HCT116 (cell line): ENCODE data around the gene EPYC. TPM values are rescaled to one million over a fixed set of nuclear protein-coding genes. Genes with fewer than 3 reads are reported as not detected.
A peak's percentile ranks its signal among the peaks of the same experiment; 100 is the strongest.

Experiments
- ATAC-seq: fragments of 200-7000 bp; cut with Tn5 transposase; 2 replicates; pipeline ENCODE4 v1.9.1; 2020; ENCODE audit warnings: mild to moderate bottlenecking, moderate library complexity
- BruUV-seq: library from RNA; stranded (reverse); fragments of 400-500 nt; replicated peaks from 2 replicates; lab custom pipeline; 2021; lab: Mats Ljungman, UMichigan
- CTCF ChIA-PET: fragments of 300-600 bp; sonication (Branson Sonifier 250); formaldehyde crosslinking; loops from one replicate; lab custom pipeline; 2021; ENCODE audit warnings: antibody characterized with exemption; lab: Charles Lee
- POLR2A ChIA-PET: fragments of 300-600, 350-600 bp; sonication (Branson Sonifier 250); formaldehyde crosslinking; loops from one replicate; lab custom pipeline; 2021; ENCODE audit warnings: antibody characterized with exemption; lab: Charles Lee
- RAD21 ChIA-PET, 2 experiments: fragments of 300-600 bp; sonication (Branson Sonifier 250); formaldehyde crosslinking; loops; one replicate each; lab custom pipeline; 2023; ENCODE audit warnings: low total read pairs in 2 of 2; ENCODE audit not compliant: uncharacterized antibody in 2 of 2, unreplicated experiment in 2 of 2, low non-redundant PET in 1 of 2; lab: Charles Lee
- DNase-seq: peaks from one replicate; pipeline ENCODE4 v3.0.0-alpha.2; 2010; ENCODE audit warnings: low read depth, low spot score
- H2AFZ ChIP-seq: fragments of 200-600 bp; shearing (Covaris generic), sonication (generic); 2 replicates; pipeline ENCODE4 v1.6.1; 2017; ENCODE audit warnings: low read depth, mixed run types, mixed read lengths, antibody characterized with exemption, low read length; ENCODE audit not compliant: poor library complexity, severe bottlenecking
- H3K27ac ChIP-seq: 2 replicates; pipeline ENCODE4 v1.5.1; 2012; ENCODE audit warnings: low read depth, low read length
- H3K27me3 ChIP-seq: fragments of 200-600 bp; sonication (generic); 2 replicates; pipeline ENCODE4 v1.6.1; 2016; ENCODE audit warnings: mixed run types, low read length, mixed read lengths; ENCODE audit not compliant: insufficient read depth
- H3K36me3 ChIP-seq, 2 experiments: fragments of 200-500 bp in 1 of 2; fragments of 200-600 bp in 1 of 2; sonication (Bioruptor generic) in 1 of 2; sonication (generic) in 1 of 2; 2 replicates each; pipeline versions ENCODE4 v1.5.1 to v1.6.1; 2014 to 2016; ENCODE audit warnings: low read length in 2 of 2, inconsistent platforms in 1 of 2, mixed read lengths in 1 of 2, mixed run types in 1 of 2; ENCODE audit not compliant: insufficient read depth in 2 of 2, control insufficient read depth in 1 of 2
- H3K4me1 ChIP-seq, 2 experiments: fragments of 200-600 bp in 1 of 2; sonication (generic) in 1 of 2; 2 replicates each; pipeline versions ENCODE4 v1.5.1 to v1.6.1; 2012 to 2017; ENCODE audit warnings: low read length in 2 of 2, inconsistent platforms in 1 of 2, mild to moderate bottlenecking in 1 of 2, mixed read lengths in 1 of 2, mixed run types in 1 of 2, moderate library complexity in 1 of 2; ENCODE audit not compliant: insufficient read depth in 2 of 2, control insufficient read depth in 1 of 2
- H3K4me2 ChIP-seq: fragments of 200-600 bp; sonication (generic); 2 replicates; pipeline ENCODE4 v1.6.1; 2017; ENCODE audit warnings: mixed run types, low read length, mixed read lengths
- H3K4me3 ChIP-seq, 2 experiments: fragments of 200-600 bp in 1 of 2; sonication (generic) in 1 of 2; replicated peaks in 1 of 2; 2 replicates each; pipeline ENCODE4 v1.5.1; 2011 to 2016; ENCODE audit warnings: low read length in 2 of 2, control low read depth in 1 of 2, low read depth in 1 of 2, mild to moderate bottlenecking in 1 of 2, mixed read lengths in 1 of 2, mixed run types in 1 of 2
- H3K79me2 ChIP-seq: fragments of 200-600 bp; sonication (generic); 2 replicates; pipeline ENCODE4 v1.6.1; 2017; ENCODE audit warnings: mild to moderate bottlenecking, mixed run types, low read length, moderate library complexity, mixed read lengths; ENCODE audit not compliant: insufficient read depth
- H3K9ac ChIP-seq: fragments of 200-600 bp; sonication (generic); 2 replicates; pipeline ENCODE4 v1.6.1; 2016; ENCODE audit warnings: low read length, mixed read lengths
- H3K9me2 ChIP-seq: fragments of 200-600 bp; sonication (generic), shearing (Covaris generic); 2 replicates; pipeline ENCODE4 v1.6.1; 2017; ENCODE audit warnings: mixed run types, mild to moderate bottlenecking, moderate library complexity; ENCODE audit not compliant: insufficient read depth
- H3K9me3 ChIP-seq, 2 experiments: fragments of 200-500 bp in 1 of 2; fragments of 200-600 bp in 1 of 2; sonication (Bioruptor generic) in 1 of 2; sonication (generic) in 1 of 2; 2 replicates each; pipeline ENCODE4 v1.6.1; 2014 to 2017; ENCODE audit warnings: low read length in 2 of 2, mixed read lengths in 2 of 2, inconsistent platforms in 1 of 2, low read depth in 1 of 2, mild to moderate bottlenecking in 1 of 2, mixed run types in 1 of 2, moderate library complexity in 1 of 2; ENCODE audit not compliant: control insufficient read depth in 1 of 2, insufficient read depth in 1 of 2
- H4K20me1 ChIP-seq: fragments of 200-600 bp; sonication (generic), shearing (Covaris generic); 2 replicates; pipeline ENCODE4 v1.6.1; 2017; ENCODE audit warnings: mixed run types, mild to moderate bottlenecking, moderate library complexity; ENCODE audit not compliant: insufficient read depth
- ATF3 ChIP-seq: IDR thresholded peaks from 2 replicates; pipeline ENCODE4 v1.6.1; 2012
- CTCF ChIP-seq, 3 experiments: fragments of 200-600 bp in 1 of 3; sonication (generic) in 1 of 3; IDR thresholded peaks in 2 of 3; conservative IDR thresholded peaks in 1 of 3; 2 replicates each; pipeline ENCODE4 v1.5.1; 2012 to 2017; ENCODE audit warnings: low read depth in 2 of 3, low read length in 2 of 3, antibody characterized with exemption in 1 of 3, borderline replicate concordance in 1 of 3, control low read depth in 1 of 3, mild to moderate bottlenecking in 1 of 3, mixed read lengths in 1 of 3, mixed run types in 1 of 3, moderate library complexity in 1 of 3; ENCODE audit not compliant: insufficient read depth in 1 of 3
- ELF1 ChIP-seq: IDR thresholded peaks from 2 replicates; pipeline ENCODE4 v1.6.1; 2012; ENCODE audit warnings: low read depth, borderline replicate concordance
- EZH2 ChIP-seq: fragments of 200-600 bp; sonication (generic); IDR thresholded peaks from 2 replicates; pipeline ENCODE4 v1.6.1; 2017; ENCODE audit warnings: antibody characterized with exemption, mixed run types
- RAD21 ChIP-seq: IDR thresholded peaks from 2 replicates; pipeline ENCODE4 v1.6.1; 2012; ENCODE audit warnings: low read depth, mild to moderate bottlenecking
- SRF ChIP-seq: IDR thresholded peaks from 2 replicates; pipeline ENCODE4 v1.6.1; 2012; ENCODE audit warnings: low read depth
- ZBTB33 ChIP-seq: IDR thresholded peaks from 2 replicates; pipeline ENCODE4 v1.6.1; 2011; ENCODE audit warnings: mild to moderate bottlenecking, low read length, moderate library complexity; ENCODE audit not compliant: insufficient replicate concordance; ENCODE audit errors: extremely low read depth
- ZFX ChIP-seq: fragments of 450-650 bp; IDR thresholded peaks from 2 replicates; pipeline ENCODE4 v1.6.1; 2017
- ZNF274 ChIP-seq: fragments of 200-500 bp; sonication (Bioruptor generic); IDR thresholded peaks from 2 replicates; pipeline ENCODE4 v1.6.1; 2014; ENCODE audit warnings: mild to moderate bottlenecking, low read depth, low read length, inconsistent platforms
- intact Hi-C: fragments of 100-400 bp; cut with micrococcal nuclease; formaldehyde crosslinking; loops from 2 replicates; pipeline ENCODE4 v1.10.0; 2022
- total RNA-seq: library from RNA; stranded (reverse); gene quantifications from one replicate; pipeline ENCODE4 v1.2.1, GENCODE V29; 2021; ENCODE audit not compliant: unreplicated experiment

The EPYC gene
- total RNA-seq, 1 experiment from 2014 or later = not detected

GRCh38 chr12:90961154-90961553 is 43.6 kb downstream of the EPYC start:
- POLR2A ChIA-PET = no interaction called here

GRCh38 chr12:90959538-90960139 is 45.1 kb downstream of the EPYC start:
- H3K27ac ChIP-seq = no peak overlapping the region
- no peaks in the 10 kb centered on the region for H3K9me3 ChIP-seq
- CTCF ChIA-PET = interaction anchor here (1.0 to 3.2 kb wide), 9 partner anchors 10 to 407 kb away, joined by 3 to 37 read pairs (median 6); no protein-coding TSS in a partner anchor
- H4K20me1 ChIP-seq = no peaks in the 10 kb centered on the region
- peak; percentile 82 for ATAC-seq
- intact Hi-C loops = loop anchor here (1.0 kb wide), 1 partner anchor 396 kb away; no protein-coding TSS in a partner anchor
- H3K36me3 ChIP-seq = no peaks in the 10 kb centered on the region
- no peak overlapping the region for H3K9ac ChIP-seq
- POLR2A ChIA-PET = interaction anchor here (1.2 kb wide), 1 partner anchor 15 kb away, joined by 4 read pairs; no protein-coding TSS in a partner anchor
- no peaks in the 10 kb centered on the region for H3K4me1 ChIP-seq
- H3K79me2 ChIP-seq = no peaks in the 10 kb centered on the region
- peak overlapping the region; percentile 92 for H2AFZ ChIP-seq
- peak; percentile 39 for DNase-seq
- H3K4me3 ChIP-seq = no peak overlapping the region
- H3K27me3 ChIP-seq = no peaks in the 10 kb centered on the region
- no TSS peak for BruUV-seq
- no peak overlapping the region for H3K4me2 ChIP-seq
- H3K9me2 ChIP-seq = no peaks in the 10 kb centered on the region
- RAD21 ChIA-PET = no interaction called here
- peak; percentile 55 to 68 (median 66); a peak in 5 of 6 replicates for TF ChIP-seq CTCF (IDR thresholded peaks at IDR 0.05 in 2 of 3, conservative IDR thresholded peaks at IDR 0.05 in 1 of 3; ENCODE audit: borderline replicate concordance in 1 of 3, insufficient read depth in 1 of 3, low read depth in 2 of 3, low read length in 2 of 3)
- no peak for TF ChIP-seq ZBTB33
- no peak for TF ChIP-seq ZNF274
- no peak for TF ChIP-seq ZFX
- TF ChIP-seq RAD21 = peak; percentile 64
- no peak for TF ChIP-seq ATF3
- no peak for TF ChIP-seq SRF

More at GRCh38 chr12:90961154-90961553, 43.6 kb downstream of the EPYC start:
- DNase-seq (no peak), ATAC-seq (no peak)
- RAD21 ChIA-PET = no interaction called here
- intact Hi-C loops = no loop called here
- no peaks in the 10 kb centered on the region for H4K20me1 ChIP-seq
- no peak overlapping the region for H3K9ac ChIP-seq
- no peak overlapping the region for H3K4me2 ChIP-seq
- no peak overlapping the region for H3K4me3 ChIP-seq
- no peaks in the 10 kb centered on the region for H3K36me3 ChIP-seq
- no peak overlapping the region for H2AFZ ChIP-seq
- H3K27ac ChIP-seq = no peak overlapping the region
- no peaks in the 10 kb centered on the region for H3K9me2 ChIP-seq
- no peaks in the 10 kb centered on the region for H3K4me1 ChIP-seq
- no peaks in the 10 kb centered on the region for H3K9me3 ChIP-seq
- no peaks in the 10 kb centered on the region for H3K79me2 ChIP-seq
- no TSS peak for BruUV-seq
- TF ChIP-seq ELF1 (no peak), ZBTB33 (no peak), SRF (no peak), EZH2 (no peak)
- CTCF ChIA-PET = interaction anchor here (1.3 kb wide), 1 partner anchor 16 kb away, joined by 3 read pairs; no protein-coding TSS in a partner anchor
- no peaks in the 10 kb centered on the region for H3K27me3 ChIP-seq
